MM.1S (cell line): ENCODE data around the gene HCRTR2.

ENCODE experiments used
- DNase-seq: peaks from one replicate; pipeline ENCODE4 v3.0.0-alpha.2; 2015
- H2AFZ ChIP-seq: fragments of 300-600 bp; sonication (generic); 2 replicates; pipeline ENCODE4 v1.6.0; 2016; ENCODE audit warnings: antibody characterized with exemption, low read length
- H3F3A ChIP-seq: fragments of 300-600 bp; sonication (generic); 2 replicates; pipeline ENCODE4 v1.6.1; 2016; ENCODE audit warnings: mild to moderate bottlenecking, antibody characterized with exemption, low read length, moderate library complexity, mixed read lengths; ENCODE audit not compliant: insufficient read depth
- H3K27ac ChIP-seq: fragments of 300-600 bp; sonication (generic); 2 replicates; pipeline ENCODE4 v1.5.1; 2016; ENCODE audit warnings: mild to moderate bottlenecking, low read length
- H3K27me3 ChIP-seq: fragments of 300-600 bp; sonication (generic); replicated peaks from 2 replicates; pipeline ENCODE4 v1.6.0; 2016; ENCODE audit warnings: low read length; ENCODE audit not compliant: insufficient read depth
- H3K36me3 ChIP-seq: fragments of 300-600 bp; sonication (generic); replicated peaks from 2 replicates; pipeline ENCODE4 v1.6.1; 2016; ENCODE audit warnings: mild to moderate bottlenecking, low read length, mixed read lengths; ENCODE audit not compliant: insufficient read depth
- H3K4me1 ChIP-seq: fragments of 300-600 bp; sonication (generic); 2 replicates; pipeline ENCODE4 v1.6.1; 2016; ENCODE audit warnings: low read length, mixed read lengths
- H3K4me2 ChIP-seq: fragments of 300-600 bp; sonication (generic); 2 replicates; pipeline ENCODE4 v1.6.0; 2016; ENCODE audit warnings: low read depth, low read length
- H3K4me3 ChIP-seq: fragments of 300-600 bp; sonication (generic); 2 replicates; pipeline ENCODE4 v1.5.1; 2016; ENCODE audit warnings: low read length, mixed read lengths
- H3K79me2 ChIP-seq: fragments of 300-600 bp; sonication (generic); 2 replicates; pipeline ENCODE4 v1.6.1; 2016; ENCODE audit warnings: mixed run types, low read length, mixed read lengths
- H3K9ac ChIP-seq: fragments of 300-600 bp; sonication (generic); 2 replicates; pipeline ENCODE4 v1.6.1; 2016; ENCODE audit warnings: low read length, mixed read lengths
- H3K9me2 ChIP-seq: fragments of 300-600 bp; sonication (generic); replicated peaks from 2 replicates; pipeline ENCODE4 v1.6.1; 2016; ENCODE audit warnings: mild to moderate bottlenecking, low read length, mixed read lengths; ENCODE audit not compliant: insufficient read depth
- H3K9me3 ChIP-seq: fragments of 300-600 bp; sonication (generic); replicated peaks from 2 replicates; pipeline ENCODE4 v1.6.1; 2016; ENCODE audit warnings: mild to moderate bottlenecking, low read length, mixed read lengths; ENCODE audit not compliant: insufficient read depth
- H4K20me1 ChIP-seq: fragments of 300-600 bp; sonication (generic); 2 replicates; pipeline ENCODE4 v1.6.1; 2016; ENCODE audit warnings: mild to moderate bottlenecking, low read length, moderate library complexity, mixed read lengths; ENCODE audit not compliant: insufficient read depth
- EZH2 ChIP-seq: fragments of 300-600 bp; sonication (generic); optimal IDR thresholded peaks from 2 replicates; pipeline ENCODE3; 2017; ENCODE audit warnings: low read depth, mild to moderate bottlenecking, antibody characterized with exemption, low read length, mixed read lengths
- EZH2phosphoT487 ChIP-seq: fragments of 300-600 bp; sonication (generic); IDR thresholded peaks from 2 replicates; pipeline ENCODE4 v1.6.1; 2018; ENCODE audit warnings: antibody characterized with exemption, low read length
- TF ChIP-seq, protein P1 (sequence below): fragments of 300-600 bp; sonication (generic); IDR thresholded peaks from 2 replicates; pipeline ENCODE4 v1.5.1; 2016; ENCODE audit warnings: antibody characterized with exemption, low read length, mixed read lengths

HCRTR2 gene

DNA sequence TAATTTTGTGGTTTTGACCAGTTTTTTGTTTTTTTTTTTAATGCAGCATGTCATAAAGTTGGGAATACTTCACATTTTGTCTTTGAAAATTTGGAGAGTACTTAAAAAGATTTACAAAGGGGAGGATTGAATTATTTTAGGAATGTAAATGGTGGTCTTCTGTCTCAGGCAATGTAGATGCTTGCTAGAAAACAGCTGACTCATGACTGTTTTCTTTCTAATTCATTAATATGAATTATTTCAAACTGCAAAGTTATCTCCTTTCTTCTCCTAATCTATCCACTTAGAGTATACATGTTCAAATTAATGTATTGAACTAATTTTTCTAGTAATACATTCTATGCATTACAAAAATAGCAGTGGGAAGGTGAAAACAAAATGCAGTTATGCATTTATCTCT, 24.9 kb downstream of the HCRTR2 start:
- Histone ChIP-seq H3K4me2 (no peak overlapping the region), H3K36me3 (no peaks in the 10 kb centered on the region), H3F3A (no peaks in the 10 kb centered on the region), H3K27ac (no peak overlapping the region), H3K27me3 (no peaks in the 10 kb centered on the region), H3K4me1 (no peaks in the 10 kb centered on the region), H2AFZ (no peak overlapping the region), H3K9me3 (no peaks in the 10 kb centered on the region), H3K9me2 (no peaks in the 10 kb centered on the region), H3K4me3 (no peak overlapping the region), H3K9ac (no peak overlapping the region), H4K20me1 (no peaks in the 10 kb centered on the region), H3K79me2 (no peaks in the 10 kb centered on the region)
- no peak for DNase-seq
- TF ChIP-seq EZH2 (no peak), EZH2phosphoT487 (no peak)
- TF ChIP-seq, protein P1, sequence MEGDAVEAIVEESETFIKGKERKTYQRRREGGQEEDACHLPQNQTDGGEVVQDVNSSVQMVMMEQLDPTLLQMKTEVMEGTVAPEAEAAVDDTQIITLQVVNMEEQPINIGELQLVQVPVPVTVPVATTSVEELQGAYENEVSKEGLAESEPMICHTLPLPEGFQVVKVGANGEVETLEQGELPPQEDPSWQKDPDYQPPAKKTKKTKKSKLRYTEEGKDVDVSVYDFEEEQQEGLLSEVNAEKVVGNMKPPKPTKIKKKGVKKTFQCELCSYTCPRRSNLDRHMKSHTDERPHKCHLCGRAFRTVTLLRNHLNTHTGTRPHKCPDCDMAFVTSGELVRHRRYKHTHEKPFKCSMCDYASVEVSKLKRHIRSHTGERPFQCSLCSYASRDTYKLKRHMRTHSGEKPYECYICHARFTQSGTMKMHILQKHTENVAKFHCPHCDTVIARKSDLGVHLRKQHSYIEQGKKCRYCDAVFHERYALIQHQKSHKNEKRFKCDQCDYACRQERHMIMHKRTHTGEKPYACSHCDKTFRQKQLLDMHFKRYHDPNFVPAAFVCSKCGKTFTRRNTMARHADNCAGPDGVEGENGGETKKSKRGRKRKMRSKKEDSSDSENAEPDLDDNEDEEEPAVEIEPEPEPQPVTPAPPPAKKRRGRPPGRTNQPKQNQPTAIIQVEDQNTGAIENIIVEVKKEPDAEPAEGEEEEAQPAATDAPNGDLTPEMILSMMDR: no peak

- no peak overlapping the region for H2AFZ ChIP-seq
- no peaks in the 10 kb centered on the region for H3K36me3 ChIP-seq
- no peak overlapping the region for H3K4me2 ChIP-seq
- H3K27me3 ChIP-seq: no peaks in the 10 kb centered on the region
- H3K9me3 ChIP-seq: no peaks in the 10 kb centered on the region
- no peaks in the 10 kb centered on the region for H4K20me1 ChIP-seq
- no peak for DNase-seq
- TF ChIP-seq, protein P1: no peak
- TF ChIP-seq EZH2 (no peak), EZH2phosphoT487 (no peak)
- H3K9me2 ChIP-seq: no peaks in the 10 kb centered on the region
- H3K4me3 ChIP-seq: no peak overlapping the region
- H3K9ac ChIP-seq: no peak overlapping the region
- no peaks in the 10 kb centered on the region for H3F3A ChIP-seq
- no peaks in the 10 kb centered on the region for H3K79me2 ChIP-seq
- no peak overlapping the region for H3K27ac ChIP-seq
- no peaks in the 10 kb centered on the region for H3K4me1 ChIP-seq
Observed at GRCh38 chr6:55208478-55209458, 34.5 kb downstream of the HCRTR2 start.

- H3K9me3 ChIP-seq: no peaks in the 10 kb centered on the region
- H4K20me1 ChIP-seq: no peaks in the 10 kb centered on the region
- TF ChIP-seq EZH2 (no peak), EZH2phosphoT487 (no peak)
- TF ChIP-seq, protein P1: no peak
- H3K27me3 ChIP-seq: no peaks in the 10 kb centered on the region
- H3K79me2 ChIP-seq: no peaks in the 10 kb centered on the region
- H3F3A ChIP-seq: no peaks in the 10 kb centered on the region
- no peak overlapping the region for H2AFZ ChIP-seq
- H3K27ac ChIP-seq: no peak overlapping the region
- H3K9me2 ChIP-seq: no peaks in the 10 kb centered on the region
- H3K9ac ChIP-seq: no peak overlapping the region
- no peaks in the 10 kb centered on the region for H3K36me3 ChIP-seq
- DNase-seq: no peak
- H3K4me3 ChIP-seq: no peak overlapping the region
- H3K4me1 ChIP-seq: no peaks in the 10 kb centered on the region
- H3K4me2 ChIP-seq: no peak overlapping the region
Observed at GRCh38 chr6:55210952-55211351, 36.6 kb downstream of the HCRTR2 start.
